ENCODE measurements around the gene RUNX3. TPM values are rescaled to one million over a fixed set of nuclear protein-coding genes. Genes with fewer than 3 reads are reported as not detected.

Gene RUNX3
- total and polyA plus RNA-seq, 2 of the 8 experiments (the other 6 are each of a cell fraction or from before 2014, with no cell fraction given) = 0.62 to 0.82 TPM

DNA sequence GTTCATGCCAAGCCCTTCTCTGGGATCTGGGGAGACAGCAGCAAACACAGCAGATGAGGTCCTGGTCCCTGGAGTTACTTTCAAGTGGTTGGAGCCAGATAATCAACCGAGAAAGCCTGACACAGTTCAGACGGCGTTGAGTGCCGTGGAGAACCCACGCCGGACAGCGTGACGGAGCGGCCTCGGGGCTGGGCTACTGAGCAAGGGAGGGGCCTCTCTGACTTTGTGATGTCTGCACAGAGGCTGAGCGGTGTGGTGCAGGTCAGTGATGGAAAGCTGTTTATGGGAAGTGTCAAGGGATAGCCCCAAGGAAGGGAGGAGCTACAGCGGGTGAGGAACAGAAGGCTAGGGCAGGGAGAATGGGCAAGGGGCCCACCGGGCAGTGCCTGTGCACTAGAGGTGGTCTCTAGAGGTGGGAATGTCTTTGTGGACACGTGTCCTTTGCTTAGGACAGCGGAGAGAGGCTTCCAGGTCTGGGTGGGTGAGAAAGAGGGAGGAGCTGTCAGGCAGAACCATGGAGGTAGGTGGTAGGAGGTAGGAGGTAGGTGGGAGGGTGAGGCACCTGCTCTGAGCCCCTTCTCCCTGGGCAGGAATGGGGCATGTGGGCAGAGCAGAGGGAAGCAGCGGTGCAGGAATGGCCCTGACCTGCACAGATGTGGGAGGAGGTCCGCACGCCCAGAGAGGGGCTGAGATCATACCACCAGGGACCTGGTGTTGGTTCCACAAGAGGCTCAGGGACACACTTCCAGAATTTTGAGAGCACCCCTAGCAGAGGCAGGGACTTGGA is 62.8 kb downstream of the RUNX3 start (continued):
- TF ChIP-seq YY1 (IDR thresholded peaks at IDR 0.05; ENCODE audit: low read depth, low read length) = no peak
- TF ChIP-seq SIRT6 (IDR thresholded peaks at IDR 0.05; ENCODE audit: low read length) = no peak
- no peak for TF ChIP-seq NANOG (IDR thresholded peaks at IDR 0.05; ENCODE audit: insufficient read depth, low read depth, low read length, poor library complexity, severe bottlenecking)
- TF ChIP-seq, protein P1, sequence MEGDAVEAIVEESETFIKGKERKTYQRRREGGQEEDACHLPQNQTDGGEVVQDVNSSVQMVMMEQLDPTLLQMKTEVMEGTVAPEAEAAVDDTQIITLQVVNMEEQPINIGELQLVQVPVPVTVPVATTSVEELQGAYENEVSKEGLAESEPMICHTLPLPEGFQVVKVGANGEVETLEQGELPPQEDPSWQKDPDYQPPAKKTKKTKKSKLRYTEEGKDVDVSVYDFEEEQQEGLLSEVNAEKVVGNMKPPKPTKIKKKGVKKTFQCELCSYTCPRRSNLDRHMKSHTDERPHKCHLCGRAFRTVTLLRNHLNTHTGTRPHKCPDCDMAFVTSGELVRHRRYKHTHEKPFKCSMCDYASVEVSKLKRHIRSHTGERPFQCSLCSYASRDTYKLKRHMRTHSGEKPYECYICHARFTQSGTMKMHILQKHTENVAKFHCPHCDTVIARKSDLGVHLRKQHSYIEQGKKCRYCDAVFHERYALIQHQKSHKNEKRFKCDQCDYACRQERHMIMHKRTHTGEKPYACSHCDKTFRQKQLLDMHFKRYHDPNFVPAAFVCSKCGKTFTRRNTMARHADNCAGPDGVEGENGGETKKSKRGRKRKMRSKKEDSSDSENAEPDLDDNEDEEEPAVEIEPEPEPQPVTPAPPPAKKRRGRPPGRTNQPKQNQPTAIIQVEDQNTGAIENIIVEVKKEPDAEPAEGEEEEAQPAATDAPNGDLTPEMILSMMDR (IDR thresholded peaks at IDR 0.05; ENCODE audit: control extremely low read depth in 1 of 3, insufficient read depth in 1 of 3, low read depth in 1 of 3, low read length in 3 of 3) = no peak
- no peak for TF ChIP-seq SIX5 (IDR thresholded peaks at IDR 0.05; ENCODE audit: low read depth, low read length)

Measured in H1 (cell line).